ENCODE data around the gene FBXO39. TPM values are rescaled to one million over a fixed set of nuclear protein-coding genes. Genes with fewer than 3 reads are reported as not detected.
A peak's percentile ranks its signal among the peaks of the same experiment; 100 is the strongest.

Gene FBXO39
- total RNA-seq, 2 donors from 2014 or later: 0.18 to 0.29 TPM

DNA sequence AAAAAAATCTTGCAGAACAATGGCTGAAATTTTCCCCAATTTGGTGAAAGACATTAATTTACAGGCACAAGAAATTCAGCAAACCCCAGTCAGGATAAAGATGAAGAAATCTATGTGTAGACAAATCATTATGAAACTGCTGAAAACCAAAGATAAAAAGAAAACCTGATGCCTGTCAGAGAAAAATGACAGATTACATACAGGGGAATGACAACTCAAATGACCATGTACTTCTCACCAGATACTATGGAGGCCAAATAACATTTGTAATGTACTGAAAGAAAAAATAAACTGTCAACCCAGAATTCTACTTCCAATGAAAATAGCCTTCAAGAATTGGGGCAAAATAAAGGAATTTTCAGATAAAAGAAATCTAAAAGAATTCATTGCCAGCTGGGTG, 27.4 kb upstream of the FBXO39 start:
- no peak overlapping the region for H3K27ac Mint-ChIP-seq
- H3K27me3 Mint-ChIP-seq (ENCODE audit: insufficient read depth): peaks cover 12% of the 10 kb centered on the region
- Histone ChIP-seq H3K36me3 (ENCODE audit: control insufficient read depth, insufficient read depth, low read length) (no peaks in the 10 kb centered on the region), H3K27me3 (ENCODE audit: control insufficient read depth, insufficient read depth, low read length, poor library complexity, severe bottlenecking) (peaks cover 4% of the 10 kb centered on the region), H3K9ac (ENCODE audit: extremely low read depth, low read length, poor library complexity, severe bottlenecking) (no peak overlapping the region), H3K27ac (ENCODE audit: low read depth, low read length) (no peak overlapping the region), H3K4me1 (ENCODE audit: control insufficient read depth, insufficient read depth, low read length) (no peaks in the 10 kb centered on the region), H3K4me3 (ENCODE audit: low read length) (no peak overlapping the region), H3K9me3 (ENCODE audit: control insufficient read depth, low read length) (no peaks in the 10 kb centered on the region)
- DNase-seq: no peak
- peaks cover 10% of the 10 kb centered on the region for H3K4me1 Mint-ChIP-seq
- no peak overlapping the region for H3K4me3 Mint-ChIP-seq
- TF ChIP-seq, protein P1, sequence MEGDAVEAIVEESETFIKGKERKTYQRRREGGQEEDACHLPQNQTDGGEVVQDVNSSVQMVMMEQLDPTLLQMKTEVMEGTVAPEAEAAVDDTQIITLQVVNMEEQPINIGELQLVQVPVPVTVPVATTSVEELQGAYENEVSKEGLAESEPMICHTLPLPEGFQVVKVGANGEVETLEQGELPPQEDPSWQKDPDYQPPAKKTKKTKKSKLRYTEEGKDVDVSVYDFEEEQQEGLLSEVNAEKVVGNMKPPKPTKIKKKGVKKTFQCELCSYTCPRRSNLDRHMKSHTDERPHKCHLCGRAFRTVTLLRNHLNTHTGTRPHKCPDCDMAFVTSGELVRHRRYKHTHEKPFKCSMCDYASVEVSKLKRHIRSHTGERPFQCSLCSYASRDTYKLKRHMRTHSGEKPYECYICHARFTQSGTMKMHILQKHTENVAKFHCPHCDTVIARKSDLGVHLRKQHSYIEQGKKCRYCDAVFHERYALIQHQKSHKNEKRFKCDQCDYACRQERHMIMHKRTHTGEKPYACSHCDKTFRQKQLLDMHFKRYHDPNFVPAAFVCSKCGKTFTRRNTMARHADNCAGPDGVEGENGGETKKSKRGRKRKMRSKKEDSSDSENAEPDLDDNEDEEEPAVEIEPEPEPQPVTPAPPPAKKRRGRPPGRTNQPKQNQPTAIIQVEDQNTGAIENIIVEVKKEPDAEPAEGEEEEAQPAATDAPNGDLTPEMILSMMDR (conservative IDR thresholded peaks at IDR 0.05): no peak
- no peaks in the 10 kb centered on the region for H3K36me3 Mint-ChIP-seq (ENCODE audit: low read depth)
- peaks cover 8% of the 10 kb centered on the region for H3K9me3 Mint-ChIP-seq

DNA sequence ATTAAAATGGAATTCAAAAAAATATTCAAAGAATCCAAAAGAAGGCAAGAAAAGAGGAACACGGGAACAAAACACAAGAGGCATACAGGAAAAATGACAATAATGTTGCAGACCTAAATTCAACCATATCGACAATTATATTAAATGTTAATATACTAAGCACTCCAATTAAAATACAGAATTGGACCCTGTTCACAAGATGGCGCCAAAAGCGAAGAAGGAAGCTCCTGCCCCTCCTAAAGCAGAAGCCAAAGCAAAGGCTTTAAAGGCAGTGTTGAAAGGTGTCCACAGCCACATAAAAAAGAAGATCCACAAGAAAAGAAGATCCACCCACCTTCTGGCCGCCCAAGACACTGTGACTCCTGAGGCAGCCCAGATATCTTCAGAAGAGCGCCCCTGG, 26.5 kb upstream of the FBXO39 start:
- no peak overlapping the region for H3K27ac ChIP-seq (ENCODE audit: low read depth, low read length)
- Mint-ChIP-seq H3K27me3 (ENCODE audit: insufficient read depth) (peaks cover 8% of the 10 kb centered on the region), H3K36me3 (ENCODE audit: low read depth) (no peaks in the 10 kb centered on the region), H3K27ac (no peak overlapping the region), H3K9me3 (peaks cover 8% of the 10 kb centered on the region), H3K4me1 (peaks cover 13% of the 10 kb centered on the region), H3K4me3 (no peak overlapping the region)
- DNase-seq: no peak
- TF ChIP-seq, protein P1 (conservative IDR thresholded peaks at IDR 0.05): peak; percentile 53
- no peaks in the 10 kb centered on the region for H3K9me3 ChIP-seq (ENCODE audit: control insufficient read depth, low read length)
- 87 to 96% methylated on average over 4 to 6 of the region's 6 CpGs for WGBS, 2 experiments (ENCODE audit: insufficient coverage in 1 of 2, insufficient read length in 1 of 2)
- no peak overlapping the region for H3K9ac ChIP-seq (ENCODE audit: extremely low read depth, low read length, poor library complexity, severe bottlenecking)
- no peaks in the 10 kb centered on the region for H3K27me3 ChIP-seq (ENCODE audit: control insufficient read depth, insufficient read depth, low read length, poor library complexity, severe bottlenecking)
- no peaks in the 10 kb centered on the region for H3K4me1 ChIP-seq (ENCODE audit: control insufficient read depth, insufficient read depth, low read length)
- H3K4me3 ChIP-seq (ENCODE audit: low read length): no peak overlapping the region
- no peaks in the 10 kb centered on the region for H3K36me3 ChIP-seq (ENCODE audit: control insufficient read depth, insufficient read depth, low read length)

GRCh38 chr17:6752068-6752909, 23.7 kb upstream of the FBXO39 start:
- no peak overlapping the region for H3K27ac Mint-ChIP-seq
- H3K4me3 Mint-ChIP-seq: no peak overlapping the region
- TF ChIP-seq, protein P1 (conservative IDR thresholded peaks at IDR 0.05): no peak
- Histone ChIP-seq H3K36me3 (ENCODE audit: control insufficient read depth, insufficient read depth, low read length) (no peaks in the 10 kb centered on the region), H3K9ac (ENCODE audit: extremely low read depth, low read length, poor library complexity, severe bottlenecking) (no peak overlapping the region), H3K27me3 (ENCODE audit: control insufficient read depth, insufficient read depth, low read length, poor library complexity, severe bottlenecking) (no peaks in the 10 kb centered on the region), H3K9me3 (ENCODE audit: control insufficient read depth, low read length) (no peaks in the 10 kb centered on the region), H3K4me3 (ENCODE audit: low read length) (no peak overlapping the region), H3K4me1 (ENCODE audit: control insufficient read depth, insufficient read depth, low read length) (no peaks in the 10 kb centered on the region), H3K27ac (ENCODE audit: low read depth, low read length) (peak overlapping the region; percentile 89)
- H3K36me3 Mint-ChIP-seq (ENCODE audit: low read depth): no peaks in the 10 kb centered on the region
- 62 to 82% methylated on average over 5 to 7 of the region's 7 CpGs for WGBS, 2 experiments (ENCODE audit: insufficient coverage in 1 of 2, insufficient read length in 1 of 2)
- DNase-seq: peak; percentile 51
- H3K27me3 Mint-ChIP-seq (ENCODE audit: insufficient read depth): peaks cover 4% of the 10 kb centered on the region
- peaks cover 4% of the 10 kb centered on the region for H3K9me3 Mint-ChIP-seq
- peaks cover 28% of the 10 kb centered on the region for H3K4me1 Mint-ChIP-seq

Data from endodermal cell (in vitro differentiated cells).